NCI-H187 (cell line): ENCODE data around the gene MAP3K20.
"Not testable (repeated sequence)": the region's sequence is repeated elsewhere in the genome, so short reads cannot be mapped to it uniquely, and the experiment has no call there.

Experiments
- DNase-seq, 2 experiments: peaks; one replicate each; lab custom pipeline; 2025; lab: John Stamatoyannopoulos, UW

The MAP3K20 gene

DNA sequence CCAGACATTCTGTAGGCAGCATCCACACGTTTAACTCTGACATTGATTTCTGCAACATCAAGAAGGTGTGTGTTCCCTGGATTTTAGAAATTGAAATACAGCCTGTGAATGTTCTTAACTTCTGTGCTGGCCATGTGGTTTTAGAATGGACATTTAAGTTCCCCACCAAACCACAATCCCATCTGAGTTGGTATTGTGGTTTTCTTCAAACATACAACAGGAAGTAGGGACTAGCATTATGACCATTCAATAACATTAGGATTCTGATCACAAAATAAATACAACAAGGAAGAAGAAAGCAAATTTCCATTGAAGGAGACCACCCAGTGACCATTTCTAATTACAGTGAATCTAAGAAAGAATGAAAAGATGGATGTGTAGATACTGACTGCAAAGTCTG is 51.2 kb downstream of the MAP3K20 start:
- no peak for DNase-seq

DNA sequence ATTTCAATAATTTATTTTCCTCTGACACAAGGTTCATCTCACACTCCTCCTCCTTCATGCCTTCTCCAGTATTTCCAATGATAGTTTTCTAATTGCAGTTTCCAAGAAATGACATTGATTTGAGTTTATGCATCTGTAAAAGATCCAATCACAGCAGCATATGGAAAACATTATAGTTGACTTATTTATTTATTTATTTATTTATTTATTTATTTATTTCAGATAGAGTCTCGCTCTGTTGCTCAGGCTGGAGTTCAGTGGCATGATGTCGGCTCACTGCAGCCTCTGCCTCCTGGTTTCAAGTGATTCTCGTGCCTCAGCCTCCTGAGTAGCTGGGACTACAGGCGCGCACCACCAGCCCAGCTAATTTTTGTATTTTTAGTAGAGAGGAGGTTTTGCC is 52.5 kb downstream of the MAP3K20 start:
- not testable (repeated sequence) for DNase-seq

GRCh38 chr2:173130496-173131465 is 55.1 kb downstream of the MAP3K20 start:
- no peak for DNase-seq

DNA sequence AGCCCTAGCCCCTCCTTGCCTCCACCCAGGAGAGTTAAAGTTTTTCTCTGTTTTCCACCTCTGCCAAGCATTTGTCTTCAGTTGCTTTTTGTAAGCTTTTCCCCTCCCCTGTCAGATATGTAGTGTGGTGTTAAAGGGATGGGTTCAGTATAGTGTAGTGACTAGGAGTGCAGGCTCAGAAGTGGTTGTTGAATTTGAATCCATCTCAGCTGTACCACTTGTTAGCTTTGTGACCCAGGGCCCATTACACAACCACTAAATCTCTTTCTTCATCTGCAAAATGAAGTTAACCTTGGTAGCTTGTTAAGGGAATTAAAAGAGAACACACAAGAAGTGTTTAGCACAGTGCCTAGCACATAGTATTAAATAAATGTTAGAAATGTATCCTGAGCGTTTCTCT is 56.9 kb downstream of the MAP3K20 start:
- DNase-seq, result no peak

GRCh38 chr2:173134703-173135102 is 59.1 kb downstream of the MAP3K20 start:
- no peak for DNase-seq

GRCh38 chr2:173136067-173136466 is 60.4 kb downstream of the MAP3K20 start:
- DNase-seq, result no peak

- DNase-seq, result no peak
Measured at GRCh38 chr2:173136599-173136998, 61.0 kb downstream of the MAP3K20 start.

GRCh38 chr2:173137610-173138009 is 62.0 kb downstream of the MAP3K20 start:
- no peak for DNase-seq

DNA sequence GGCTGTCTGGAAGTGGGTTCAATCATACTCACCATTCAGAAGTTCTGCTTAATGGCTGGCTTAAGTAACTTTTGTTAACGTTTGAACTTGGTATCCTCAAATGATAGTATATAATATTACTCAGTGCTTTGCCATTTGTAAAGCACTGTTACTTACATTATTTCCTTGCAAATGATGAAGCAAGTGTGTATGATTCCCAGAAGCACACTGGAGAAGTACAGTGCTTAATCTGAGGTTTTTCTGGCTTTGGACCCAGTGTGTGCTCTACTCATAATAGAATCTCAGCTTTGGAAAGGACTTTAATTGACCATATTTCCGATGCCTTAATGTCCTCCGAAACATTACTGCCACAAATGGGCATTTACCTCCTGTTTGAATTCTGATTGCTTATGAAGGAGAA is 63.3 kb downstream of the MAP3K20 start:
- no peak for DNase-seq

DNA sequence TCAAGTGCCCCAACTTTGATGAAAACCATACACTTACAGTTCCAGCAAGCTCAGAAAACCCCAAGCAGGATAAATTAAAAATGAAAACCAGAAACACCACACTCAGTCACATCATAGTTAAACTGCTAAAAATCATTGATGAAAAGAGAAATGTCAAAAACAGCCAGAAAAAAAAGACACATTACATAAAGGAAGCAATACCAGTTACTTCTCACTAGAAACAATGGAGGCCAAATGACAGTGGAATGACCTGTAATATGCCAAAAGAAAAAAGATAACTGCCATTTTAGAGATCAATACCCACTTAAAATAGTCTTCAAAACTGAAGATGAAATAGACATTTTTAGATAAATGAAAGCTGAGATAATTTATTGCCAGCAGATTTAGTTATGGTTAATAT is 66.0 kb downstream of the MAP3K20 start:
- no peak for DNase-seq

DNA sequence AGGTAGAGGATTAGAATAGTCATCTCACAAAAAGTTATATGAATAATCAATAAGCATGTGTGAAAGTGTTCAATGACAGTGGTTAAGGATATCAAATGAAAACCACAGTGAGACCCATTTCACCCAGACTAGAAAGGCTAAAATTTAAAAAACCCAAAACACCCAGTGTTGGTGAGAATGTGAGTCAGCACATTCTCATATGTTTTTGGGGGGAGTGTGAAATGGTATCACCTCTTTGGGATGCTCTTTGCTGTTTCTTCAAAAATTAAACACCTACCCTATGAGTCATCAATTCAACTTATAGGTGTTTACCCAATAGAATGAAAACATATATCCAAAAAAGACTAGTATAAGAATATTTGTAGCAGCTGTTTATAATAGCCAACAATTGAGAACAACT is 69.8 kb downstream of the MAP3K20 start:
- DNase-seq, result no peak

GRCh38 chr2:173146590-173146989 is 70.9 kb downstream of the MAP3K20 start:
- no peak for DNase-seq

GRCh38 chr2:173148520-173148919 is 72.9 kb downstream of the MAP3K20 start:
- no peak for DNase-seq

DNA sequence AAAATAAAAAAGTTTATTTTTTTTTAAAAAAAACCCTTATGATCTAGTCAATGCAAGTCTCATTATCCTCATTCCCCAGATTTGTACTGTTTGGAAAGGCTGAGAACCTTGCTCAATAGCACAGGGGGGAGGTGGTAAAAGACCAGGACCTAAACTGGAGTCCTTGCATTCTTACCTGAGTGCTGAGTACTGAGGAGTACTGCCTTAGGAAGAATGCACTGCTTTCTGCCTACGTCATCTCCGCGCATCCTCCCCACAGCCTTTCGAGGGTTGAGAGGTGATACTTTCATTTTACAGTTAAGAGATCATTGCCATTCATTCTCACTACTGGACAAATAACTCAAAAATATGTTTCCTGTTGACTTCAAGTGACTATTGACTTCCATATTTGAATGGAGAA is 73.8 kb downstream of the MAP3K20 start:
- no peak for DNase-seq

DNA sequence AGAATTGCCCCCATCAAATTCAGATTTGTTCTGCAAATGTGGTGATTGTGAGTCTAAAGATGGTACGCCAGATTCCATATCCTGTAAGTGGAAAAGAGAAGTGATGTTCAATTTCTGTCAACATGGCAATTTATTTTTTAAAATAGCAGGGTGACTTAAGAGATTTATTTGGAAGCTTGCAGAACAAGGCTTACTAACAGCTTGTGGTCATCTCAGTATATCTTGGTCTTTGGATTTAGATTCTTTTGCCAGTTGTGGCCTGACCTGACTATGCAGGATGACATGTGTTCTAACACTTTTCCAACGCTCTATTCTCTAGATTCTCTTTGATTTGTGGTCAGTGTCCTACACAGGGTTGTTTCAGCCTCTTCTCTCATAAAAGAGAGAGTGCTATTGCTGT is 74.4 kb downstream of the MAP3K20 start:
- DNase-seq, result no peak

GRCh38 chr2:173150963-173151362 is 75.3 kb downstream of the MAP3K20 start:
- DNase-seq, result no peak

DNA sequence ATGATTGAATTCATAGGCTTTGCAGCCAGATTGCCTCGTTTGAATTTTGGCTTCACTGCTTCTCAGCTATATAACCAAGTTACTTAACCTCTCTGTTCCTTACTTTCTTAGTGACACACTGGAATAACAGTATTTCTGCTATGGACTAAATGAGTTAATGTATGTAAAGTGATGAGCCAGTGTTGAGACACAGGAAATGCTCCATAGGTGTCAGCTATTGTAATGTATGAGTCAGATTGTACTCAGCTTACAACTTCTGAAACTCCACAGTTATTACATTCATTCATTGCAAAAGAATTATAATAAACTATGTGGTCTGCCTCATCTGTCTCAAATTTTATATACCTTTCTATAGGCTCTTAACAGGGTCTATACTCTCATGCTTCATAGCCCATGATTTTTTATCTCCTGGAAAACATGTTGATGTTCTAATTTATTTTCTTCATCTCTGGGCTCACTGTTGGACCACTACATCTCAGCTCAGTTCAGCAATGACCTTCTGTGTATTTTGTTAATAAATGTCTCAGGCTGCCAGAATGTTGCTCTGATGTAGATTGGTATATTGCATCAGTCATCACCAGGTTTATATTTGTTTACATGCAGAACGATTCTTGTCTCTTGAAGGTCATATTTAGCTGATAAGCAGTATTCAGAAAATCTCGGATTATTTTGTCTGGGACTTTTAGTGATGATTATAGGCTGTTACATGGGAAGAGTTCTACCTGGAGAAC is 76.2 kb downstream of the MAP3K20 start:
- no peak for DNase-seq

GRCh38 chr2:173153301-173153885 is 77.7 kb downstream of the MAP3K20 start:
- no peak for DNase-seq

- DNase-seq, result no peak
Measured at GRCh38 chr2:173157676-173158293, 82.1 kb downstream of the MAP3K20 start.

DNA sequence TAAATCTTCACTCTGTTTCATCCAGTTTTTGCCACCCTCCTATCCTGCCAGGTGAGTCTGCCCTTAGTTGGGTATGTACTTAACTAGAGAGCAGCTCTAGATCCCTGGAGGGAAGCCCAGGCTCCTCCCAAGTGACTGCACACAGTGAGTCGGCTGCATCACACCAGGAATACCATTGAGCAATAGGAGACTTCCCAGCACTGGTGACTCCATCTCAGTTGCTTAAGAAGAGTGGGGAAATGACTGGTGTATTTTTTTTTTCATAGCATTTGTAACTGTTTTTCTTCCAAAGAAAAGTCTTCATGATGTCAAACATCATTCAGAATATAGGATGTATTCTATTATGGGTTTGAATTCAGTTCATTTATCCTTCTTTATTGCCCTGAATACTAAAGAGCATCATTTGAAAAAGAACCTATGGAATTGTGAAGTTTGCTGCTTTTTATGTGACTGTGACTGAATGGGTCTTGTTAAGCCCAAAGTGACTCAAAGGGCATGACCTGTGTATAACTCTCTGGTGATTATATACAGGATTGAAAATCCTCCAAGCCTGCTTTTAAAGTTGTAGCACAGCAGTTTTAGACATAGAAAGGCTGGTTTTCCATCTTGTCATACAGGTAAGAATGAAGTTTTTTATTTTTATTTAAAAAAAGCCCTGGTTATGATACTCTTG is 84.3 kb downstream of the MAP3K20 start:
- DNase-seq, result no peak

- DNase-seq, result no peak
Measured at GRCh38 chr2:173160618-173161017, 85.0 kb downstream of the MAP3K20 start.

- no peak for DNase-seq
Measured at GRCh38 chr2:173161040-173161439, 85.4 kb downstream of the MAP3K20 start.
